ENCODE data around the gene C19orf53. TPM values are rescaled to one million over a fixed set of nuclear protein-coding genes. Genes with fewer than 3 reads are reported as not detected.

Gene C19orf53
- total and polyA plus RNA-seq, 9 of the 15 experiments (the other 6 are each of a cell fraction or from before 2014, with no cell fraction given), result 98.5 to 441 (median 164) TPM

DNA sequence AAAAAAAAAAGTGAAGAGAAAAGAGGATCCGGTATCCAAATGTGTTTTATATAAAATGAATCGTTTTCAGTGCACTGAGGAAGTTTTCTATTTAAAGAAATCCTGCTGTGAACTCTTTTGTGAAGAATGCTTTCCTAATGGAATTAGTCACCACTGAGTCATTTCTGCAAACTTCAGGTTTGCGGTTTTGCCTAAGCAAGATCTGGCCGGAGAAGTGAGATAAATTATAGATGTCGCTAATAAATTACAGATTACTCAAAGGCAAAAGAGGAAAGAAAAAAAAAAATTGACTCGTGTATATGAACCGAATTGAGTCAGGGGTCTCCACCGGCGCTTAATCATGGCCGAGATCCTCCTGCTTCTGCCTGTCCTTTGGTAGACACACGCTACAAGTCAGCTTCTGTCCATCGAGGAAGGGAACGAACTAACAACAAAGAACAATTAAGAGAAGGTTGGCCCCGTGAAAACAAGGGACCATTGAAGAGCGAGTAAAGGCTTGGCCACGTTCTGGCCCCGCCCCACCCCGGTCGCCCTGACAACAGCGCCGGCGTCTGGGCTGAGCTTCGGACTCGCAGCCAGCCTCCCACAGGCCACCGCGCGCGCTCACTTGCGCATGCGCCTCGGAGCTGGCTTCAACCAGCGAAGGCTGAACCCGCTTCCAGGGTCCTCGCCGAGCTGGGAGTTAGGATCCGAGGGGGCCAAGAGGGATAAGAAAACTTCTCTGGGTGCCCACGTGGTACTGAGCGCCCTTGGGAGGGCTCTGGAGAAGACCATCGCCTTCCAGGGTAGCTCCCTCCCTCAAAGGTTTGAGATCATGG is 42.9 kb upstream of the C19orf53 start (continued):
- TF ChIP-seq ARNT (IDR thresholded peaks at IDR 0.05) (peak in 1 of 2 experiments; percentile 52; a peak in 1 of 4 replicates), FOXK2 (conservative IDR thresholded peaks at IDR 0.05 in 1 of 2, IDR thresholded peaks at IDR 0.05 in 1 of 2; ENCODE audit: low read depth in 2 of 2) (peak; percentile 92 to 94), LEF1 (IDR thresholded peaks at IDR 0.05) (peak; percentile 80), TAF9B (IDR thresholded peaks at IDR 0.05; ENCODE audit: partially characterized antibody) (no peak), NCOA2 (IDR thresholded peaks at IDR 0.05; ENCODE audit: partially characterized antibody in 2 of 2) (no peak), ZNF274 (IDR thresholded peaks at IDR 0.05; ENCODE audit: borderline replicate concordance, low read depth, low read length) (no peak), ZFPM2 (CRISPR knock-in tag; IDR thresholded peaks at IDR 0.05) (no peak), ZNF586 (CRISPR knock-in tag; conservative IDR thresholded peaks at IDR 0.05) (no peak), KLF1 (tag; IDR thresholded peaks at IDR 0.05) (no peak), SMAD2 (IDR thresholded peaks at IDR 0.05; ENCODE audit: low read depth, low read length) (no peak), BMI1 (IDR thresholded peaks at IDR 0.05; ENCODE audit: low read length) (peak; percentile 96), DPF2 (IDR thresholded peaks at IDR 0.05) (peak; percentile 95), ESRRA (IDR thresholded peaks at IDR 0.05; ENCODE audit: borderline replicate concordance, low read depth) (peak; percentile 89; the same call in 1 of the 2 replicates), ZNF584 (CRISPR knock-in tag; IDR thresholded peaks at IDR 0.05; ENCODE audit: low read depth) (no peak), PHB2 (IDR thresholded peaks at IDR 0.05; ENCODE audit: low read depth) (no peak), NFE2 (IDR thresholded peaks at IDR 0.05; ENCODE audit: low read depth) (0 out of 2 replicates have a peak, but pooled peaks have one; percentile 19), DNMT1 (IDR thresholded peaks at IDR 0.05) (no peak), ZNF707 (CRISPR knock-in tag; conservative IDR thresholded peaks at IDR 0.05) (no peak), MBD2 (IDR thresholded peaks at IDR 0.05; ENCODE audit: borderline replicate concordance, low read depth) (peak; percentile 29; the same call in 1 of the 2 replicates), NFXL1 (CRISPR knock-in tag; IDR thresholded peaks at IDR 0.05) (no peak), DMBX1 (CRISPR knock-in tag; IDR thresholded peaks at IDR 0.05; ENCODE audit: borderline replicate concordance) (no peak), GABPB1 (CRISPR knock-in tag; IDR thresholded peaks at IDR 0.05) (peak; percentile 23; the same call in 1 of the 2 replicates), POU5F1 (IDR thresholded peaks at IDR 0.05; ENCODE audit: borderline replicate concordance, low read depth, low read length, partially characterized antibody) (no peak), STAT5A (IDR thresholded peaks at IDR 0.05; ENCODE audit: borderline replicate concordance, low read length) (0 out of 2 replicates have a peak, but pooled peaks have one; percentile 18)
- TF ChIP-seq, protein P1, sequence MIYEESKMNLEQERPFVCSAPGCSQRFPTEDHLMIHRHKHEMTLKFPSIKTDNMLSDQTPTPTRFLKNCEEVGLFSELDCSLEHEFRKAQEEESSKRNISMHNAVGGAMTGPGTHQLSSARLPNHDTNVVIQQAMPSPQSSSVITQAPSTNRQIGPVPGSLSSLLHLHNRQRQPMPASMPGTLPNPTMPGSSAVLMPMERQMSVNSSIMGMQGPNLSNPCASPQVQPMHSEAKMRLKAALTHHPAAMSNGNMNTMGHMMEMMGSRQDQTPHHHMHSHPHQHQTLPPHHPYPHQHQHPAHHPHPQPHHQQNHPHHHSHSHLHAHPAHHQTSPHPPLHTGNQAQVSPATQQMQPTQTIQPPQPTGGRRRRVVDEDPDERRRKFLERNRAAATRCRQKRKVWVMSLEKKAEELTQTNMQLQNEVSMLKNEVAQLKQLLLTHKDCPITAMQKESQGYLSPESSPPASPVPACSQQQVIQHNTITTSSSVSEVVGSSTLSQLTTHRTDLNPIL (CRISPR knock-in tag; IDR thresholded peaks at IDR 0.05), result no peak
- TF ChIP-seq, protein P2, sequence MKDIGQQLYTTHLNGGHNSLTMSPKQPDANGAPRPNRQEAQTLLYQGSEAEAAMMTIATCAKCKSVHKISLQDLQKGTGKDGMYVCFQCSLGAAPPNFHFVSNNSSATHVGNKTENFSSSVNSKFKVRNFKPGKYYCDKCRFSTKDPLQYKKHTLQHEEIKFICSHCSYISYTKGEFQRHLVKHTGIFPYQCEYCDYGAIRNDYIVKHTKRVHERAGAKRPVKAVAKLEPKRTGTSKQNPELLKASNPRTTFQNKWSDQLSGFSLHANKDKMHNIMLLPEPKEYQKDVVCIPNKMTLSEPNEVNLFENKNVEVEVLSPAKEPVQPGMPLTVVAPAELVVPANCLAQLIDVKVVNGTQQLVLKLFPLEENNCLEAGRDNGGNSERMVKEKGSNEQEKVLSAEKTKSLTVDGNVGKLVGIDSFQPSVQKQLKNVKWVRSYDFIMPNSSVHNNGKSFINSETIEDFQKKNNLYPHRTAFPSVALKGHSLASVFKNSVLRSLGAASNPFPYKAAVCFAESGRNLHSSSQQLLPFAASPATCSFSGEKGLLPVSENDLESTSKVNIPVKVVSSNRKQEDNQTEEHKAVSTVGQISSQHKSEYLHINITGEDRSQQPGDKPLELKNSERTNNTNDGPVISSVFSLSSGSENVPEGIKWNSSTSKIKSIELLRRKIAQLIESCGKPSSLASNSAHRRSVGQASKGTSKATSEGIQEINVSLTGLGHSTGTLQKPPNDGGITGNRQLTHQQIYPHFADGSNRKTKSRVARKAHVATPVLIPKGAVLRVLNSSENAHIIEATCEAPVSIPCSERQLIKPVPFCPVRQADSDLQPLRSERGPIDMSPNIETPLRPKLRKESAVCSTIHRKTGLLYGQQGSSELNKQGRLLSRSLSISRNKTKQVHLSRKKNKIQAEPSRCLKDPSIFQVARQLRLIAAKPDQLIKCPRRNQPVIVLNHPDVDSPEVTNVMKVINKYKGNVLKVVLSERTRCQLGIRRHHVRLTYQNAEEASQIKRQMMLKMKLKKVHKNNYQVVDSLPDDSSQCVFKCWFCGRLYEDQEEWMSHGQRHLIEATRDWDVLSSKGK (CRISPR knock-in tag; IDR thresholded peaks at IDR 0.05), result no peak

All from K562 (cell line).